ENCODE data around the gene C22orf23.

The C22orf23 gene

GRCh38 chr22:37953437-37954179, at the start of gene C22orf23, which contains the start of gene POLR2F:
Gene C22orf23 (minus strand): TSS chr22:37953601. CDS start chr22:37953149, 452 bp downstream.
Gene POLR2F (plus strand): TSS chr22:37953699. CDS start chr22:37953788, 89 bp downstream.
- peak; percentile 95 for DNase-seq
- no peaks in the 10 kb centered on the region for H3K9me3 Mint-ChIP-seq
- peak within 1 kb of the TSS; percentile 98 for H3K27ac Mint-ChIP-seq
- H3K27me3 Mint-ChIP-seq, result peaks cover 18% of the 10 kb centered on the region
- H3K4me1 Mint-ChIP-seq (ENCODE audit: low read depth), result peaks cover 31% of the 10 kb centered on the region
- peak within 1 kb of the TSS; percentile 97 for H3K4me3 Mint-ChIP-seq
- peaks cover 33% of the 10 kb centered on the region for H3K36me3 Mint-ChIP-seq (ENCODE audit: low read depth)

DNA sequence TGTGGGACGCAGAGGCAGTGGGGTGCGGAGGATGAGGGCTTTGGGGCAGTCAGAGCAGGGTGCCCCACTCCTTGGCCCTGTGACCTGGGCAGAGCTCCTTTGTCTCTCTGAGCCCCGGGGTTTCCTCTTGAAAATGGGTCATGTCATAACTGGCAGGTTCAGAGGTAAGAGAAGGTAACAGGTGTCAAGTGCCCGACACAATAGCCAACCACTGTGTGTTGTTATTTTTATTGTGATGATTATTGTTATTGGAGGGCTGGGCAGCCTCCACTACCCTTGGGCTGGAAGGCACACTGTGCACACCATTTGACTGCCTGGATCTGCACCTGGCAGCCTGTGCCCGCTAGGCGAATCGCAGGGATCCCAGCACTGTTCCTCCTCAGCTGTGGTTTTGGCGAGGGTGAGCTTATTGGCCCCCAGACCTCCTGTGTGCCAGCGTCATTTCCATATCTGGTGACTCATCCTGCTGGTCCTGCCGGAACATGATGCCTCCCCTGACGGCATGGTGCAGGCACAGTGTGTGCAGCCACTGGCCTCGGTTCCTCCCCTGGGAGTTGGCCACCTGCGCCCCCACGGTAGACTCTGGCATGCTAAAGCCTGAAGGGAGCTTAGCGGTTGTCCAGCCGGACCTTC, 46.4 kb upstream of the C22orf23 start:
- H3K36me3 Mint-ChIP-seq (ENCODE audit: low read depth), result no peaks in the 10 kb centered on the region
- H3K27ac Mint-ChIP-seq, result no peak overlapping the region
- DNase-seq, result no peak
- H3K27me3 Mint-ChIP-seq, result no peaks in the 10 kb centered on the region
- no peak overlapping the region for H3K4me3 Mint-ChIP-seq
- H3K9me3 Mint-ChIP-seq, result no peaks in the 10 kb centered on the region
- H3K4me1 Mint-ChIP-seq (ENCODE audit: low read depth), result peaks cover 5% of the 10 kb centered on the region

DNA sequence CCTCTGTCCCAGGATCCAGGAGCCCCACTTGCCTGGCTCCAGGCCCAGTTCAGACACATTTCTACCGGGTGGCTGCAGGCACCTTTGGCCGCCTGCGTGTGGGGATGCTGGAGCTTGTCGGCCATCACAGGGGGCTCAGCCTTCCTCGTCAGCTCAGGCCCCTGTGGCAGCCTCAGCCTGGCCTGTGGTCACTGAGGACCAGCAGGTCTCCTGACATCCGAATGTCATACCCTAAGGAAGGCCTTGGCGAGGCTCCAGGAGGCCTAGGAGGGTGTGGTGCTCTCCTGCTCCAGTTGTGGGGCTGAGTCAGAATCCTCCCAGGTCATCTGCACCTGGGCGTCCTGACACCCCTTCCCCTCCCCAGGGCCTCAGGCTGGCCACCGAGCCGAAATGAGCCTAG, 45.8 kb upstream of the C22orf23 start:
- Mint-ChIP-seq H3K27me3 (no peaks in the 10 kb centered on the region), H3K27ac (no peak overlapping the region), H3K36me3 (ENCODE audit: low read depth) (no peaks in the 10 kb centered on the region), H3K4me1 (ENCODE audit: low read depth) (peaks cover 5% of the 10 kb centered on the region), H3K4me3 (no peak overlapping the region), H3K9me3 (no peaks in the 10 kb centered on the region)
- DNase-seq, result no peak

DNA sequence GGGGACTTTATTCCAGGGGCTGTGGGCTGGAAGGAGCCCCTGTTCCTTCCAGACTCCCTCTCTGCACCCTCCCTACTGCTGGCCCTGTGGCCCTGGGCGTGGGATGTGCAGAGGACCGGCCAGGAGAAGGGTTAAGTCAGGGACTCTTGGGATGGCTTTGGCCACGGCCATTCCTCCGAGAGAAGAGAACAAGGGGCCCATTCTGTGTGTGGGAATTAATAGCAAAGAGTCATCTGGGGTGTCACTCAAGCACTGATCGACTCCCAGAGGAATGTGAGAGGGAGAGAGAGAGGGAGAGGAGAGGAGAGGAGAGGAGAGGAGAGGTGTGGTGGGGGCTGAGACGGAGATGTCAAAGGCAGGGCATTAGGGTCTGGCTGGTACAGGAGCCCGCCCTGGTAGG, 45.1 kb upstream of the C22orf23 start:
- H3K4me1 Mint-ChIP-seq (ENCODE audit: low read depth), result peaks cover 5% of the 10 kb centered on the region
- no peak for DNase-seq
- no peaks in the 10 kb centered on the region for H3K36me3 Mint-ChIP-seq (ENCODE audit: low read depth)
- no peaks in the 10 kb centered on the region for H3K9me3 Mint-ChIP-seq
- H3K4me3 Mint-ChIP-seq, result no peak overlapping the region
- H3K27ac Mint-ChIP-seq, result no peak overlapping the region
- no peaks in the 10 kb centered on the region for H3K27me3 Mint-ChIP-seq

DNA sequence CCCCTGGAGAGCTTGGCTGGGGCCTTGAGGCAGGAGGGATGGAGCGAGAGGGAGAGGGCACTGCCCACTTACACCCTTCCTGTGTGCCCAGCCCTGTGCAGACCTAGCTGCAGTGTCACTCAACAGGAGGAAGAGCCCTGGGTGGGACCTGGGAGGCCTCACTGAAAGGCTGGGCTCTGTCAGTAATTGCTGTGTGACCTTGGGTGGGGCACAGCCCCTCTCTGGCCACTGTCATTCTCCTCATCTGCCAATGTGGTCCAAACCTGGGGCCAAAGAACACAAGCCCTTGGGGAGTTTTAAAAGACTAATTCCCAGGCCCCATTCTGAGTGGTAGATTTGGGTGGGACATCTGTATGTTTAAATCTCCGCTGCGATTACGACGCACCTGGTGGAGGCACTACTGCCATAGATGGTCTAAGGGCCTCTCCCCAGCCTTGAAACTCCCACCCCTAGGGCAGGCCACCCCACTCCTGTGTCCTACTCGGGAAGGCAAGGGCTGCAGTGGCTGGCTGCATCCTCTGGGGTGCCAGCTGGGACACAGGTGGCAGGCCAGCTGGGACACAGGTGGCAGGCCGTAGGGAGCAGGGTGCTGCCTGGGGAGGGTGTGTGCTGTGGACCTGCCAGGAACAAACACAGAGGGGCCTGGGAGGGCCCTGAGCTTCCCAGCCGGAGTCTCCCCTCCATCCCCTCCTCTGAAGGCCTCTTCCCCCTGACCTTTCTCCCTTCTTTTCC, 43.3 kb upstream of the C22orf23 start:
- Mint-ChIP-seq H3K4me1 (ENCODE audit: low read depth) (peaks cover 5% of the 10 kb centered on the region), H3K9me3 (no peaks in the 10 kb centered on the region), H3K27ac (peak overlapping the region; percentile 11), H3K36me3 (ENCODE audit: low read depth) (no peaks in the 10 kb centered on the region), H3K4me3 (no peak overlapping the region), H3K27me3 (no peaks in the 10 kb centered on the region)
- no peak for DNase-seq

GRCh38 chr22:37996079-37996478, 42.7 kb upstream of the C22orf23 start:
- Mint-ChIP-seq H3K4me3 (no peak overlapping the region), H3K4me1 (ENCODE audit: low read depth) (peaks cover 5% of the 10 kb centered on the region), H3K27ac (no peak overlapping the region), H3K9me3 (no peaks in the 10 kb centered on the region), H3K36me3 (ENCODE audit: low read depth) (no peaks in the 10 kb centered on the region), H3K27me3 (no peaks in the 10 kb centered on the region)
- no peak for DNase-seq

DNA sequence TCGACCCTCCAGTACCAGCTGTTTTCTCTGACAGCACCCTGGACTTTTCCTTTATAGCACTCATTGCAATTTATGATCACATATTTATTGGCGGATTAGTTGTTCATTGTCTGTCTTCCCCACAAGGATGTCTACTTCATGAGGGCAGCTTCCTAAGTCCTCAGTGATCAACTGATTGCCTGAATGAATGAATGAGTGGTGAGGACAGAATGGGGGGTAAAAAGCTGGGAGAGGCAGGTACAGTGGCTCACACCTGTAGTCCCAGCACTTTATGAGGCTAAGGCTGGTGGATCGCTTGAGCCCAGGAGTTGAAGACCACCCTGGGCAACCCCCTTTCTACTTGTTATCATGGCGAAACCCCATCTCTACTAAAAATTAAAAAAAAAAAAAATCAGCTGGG, 42.1 kb upstream of the C22orf23 start:
- Mint-ChIP-seq H3K27ac (no peak overlapping the region), H3K27me3 (no peaks in the 10 kb centered on the region), H3K4me1 (ENCODE audit: low read depth) (peaks cover 5% of the 10 kb centered on the region), H3K9me3 (no peaks in the 10 kb centered on the region), H3K36me3 (ENCODE audit: low read depth) (no peaks in the 10 kb centered on the region), H3K4me3 (no peak overlapping the region)
- no peak for DNase-seq

GRCh38 chr22:37994982-37995381, 41.6 kb upstream of the C22orf23 start:
- Mint-ChIP-seq H3K4me3 (no peak overlapping the region), H3K36me3 (ENCODE audit: low read depth) (no peaks in the 10 kb centered on the region), H3K9me3 (no peaks in the 10 kb centered on the region), H3K4me1 (ENCODE audit: low read depth) (peaks cover 5% of the 10 kb centered on the region), H3K27me3 (no peaks in the 10 kb centered on the region), H3K27ac (peak overlapping the region; percentile 8)
- no peak for DNase-seq

- H3K9me3 Mint-ChIP-seq, result no peaks in the 10 kb centered on the region
- peak overlapping the region; percentile 57 for H3K27ac Mint-ChIP-seq
- DNase-seq, result no peak
- no peak overlapping the region for H3K4me3 Mint-ChIP-seq
- H3K27me3 Mint-ChIP-seq, result no peaks in the 10 kb centered on the region
- no peaks in the 10 kb centered on the region for H3K36me3 Mint-ChIP-seq (ENCODE audit: low read depth)
- H3K4me1 Mint-ChIP-seq (ENCODE audit: low read depth), result peaks cover 5% of the 10 kb centered on the region
Measured at GRCh38 chr22:37994049-37994448, 40.6 kb upstream of the C22orf23 start.

DNA sequence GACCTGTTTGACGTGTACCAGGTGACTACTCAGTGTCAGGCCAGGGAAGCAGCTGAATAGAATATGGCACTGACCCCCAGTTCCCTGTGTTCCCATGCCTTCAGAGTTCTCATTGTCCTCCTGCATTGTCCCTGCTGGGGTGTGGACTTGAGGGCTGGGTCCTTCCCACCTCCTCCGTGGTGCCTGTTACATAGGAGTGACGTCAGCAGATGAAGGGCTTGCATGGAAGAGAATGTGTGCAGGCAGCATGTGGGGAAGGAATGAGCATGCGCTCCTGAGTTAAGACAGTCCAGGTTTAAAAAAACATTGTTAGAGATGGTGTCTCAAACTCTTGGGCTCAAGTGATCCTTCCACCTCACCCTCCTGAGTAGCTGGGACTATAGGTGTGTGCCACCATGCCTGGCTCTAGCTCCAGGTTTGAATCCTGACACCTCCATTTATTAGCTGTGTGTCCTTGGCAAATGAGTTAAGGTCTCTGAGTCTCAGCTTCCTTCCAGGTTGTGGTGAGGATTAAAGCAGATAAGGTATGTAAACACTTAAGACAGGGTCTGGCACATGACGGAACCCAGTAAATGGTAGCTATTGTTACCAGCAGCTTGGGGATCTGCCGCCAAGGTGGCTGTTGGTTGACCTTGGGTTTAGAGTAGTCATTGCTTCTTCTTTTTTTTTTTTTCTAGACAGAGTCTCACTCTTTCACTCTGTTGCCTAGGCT, 38.5 kb upstream of the C22orf23 start:
- Mint-ChIP-seq H3K9me3 (no peaks in the 10 kb centered on the region), H3K4me3 (no peak overlapping the region), H3K27me3 (no peaks in the 10 kb centered on the region), H3K36me3 (ENCODE audit: low read depth) (no peaks in the 10 kb centered on the region), H3K4me1 (ENCODE audit: low read depth) (peaks cover 5% of the 10 kb centered on the region), H3K27ac (no peak overlapping the region)
- no peak for DNase-seq

GRCh38 chr22:37990862-37991261, 37.5 kb upstream of the C22orf23 start:
- no peak overlapping the region for H3K27ac Mint-ChIP-seq
- no peak for DNase-seq

GRCh38 chr22:37990301-37990700, 36.9 kb upstream of the C22orf23 start:
- Mint-ChIP-seq H3K4me1 (ENCODE audit: low read depth) (no peaks in the 10 kb centered on the region), H3K27me3 (no peaks in the 10 kb centered on the region), H3K4me3 (no peak overlapping the region), H3K36me3 (ENCODE audit: low read depth) (no peaks in the 10 kb centered on the region), H3K27ac (no peak overlapping the region), H3K9me3 (no peaks in the 10 kb centered on the region)
- DNase-seq, result no peak

More at GRCh38 chr22:37990862-37991261, 37.5 kb upstream of the C22orf23 start:
- peaks cover 2% of the 10 kb centered on the region for H3K4me1 Mint-ChIP-seq (ENCODE audit: low read depth)
- H3K9me3 Mint-ChIP-seq, result no peaks in the 10 kb centered on the region
- no peaks in the 10 kb centered on the region for H3K27me3 Mint-ChIP-seq
- no peak overlapping the region for H3K4me3 Mint-ChIP-seq
- H3K36me3 Mint-ChIP-seq (ENCODE audit: low read depth), result no peaks in the 10 kb centered on the region

GRCh38 chr22:37989146-37990045, 36.0 kb upstream of the C22orf23 start:
- DNase-seq, result no peak
- H3K4me1 Mint-ChIP-seq (ENCODE audit: low read depth), result no peaks in the 10 kb centered on the region

More at GRCh38 chr22:37989146-37990045, 36.0 kb upstream of the C22orf23 start:
- no peak overlapping the region for H3K27ac Mint-ChIP-seq
- no peaks in the 10 kb centered on the region for H3K27me3 Mint-ChIP-seq
- H3K4me3 Mint-ChIP-seq, result no peak overlapping the region
- H3K9me3 Mint-ChIP-seq, result no peaks in the 10 kb centered on the region
- no peaks in the 10 kb centered on the region for H3K36me3 Mint-ChIP-seq (ENCODE audit: low read depth)

Data from activated T-cell treated with anti-CD3 and anti-CD28 coated beads, Interleukin-2, amount 50 U/mL, for 24 hours (primary cell).